IPS DF 19.7 (cell line): Measurements from ENCODE around the gene PLA2G4B.
A peak's percentile ranks its signal among the peaks of the same experiment; 100 is the strongest.

Source experiments
- DNase-seq: peaks from one replicate; pipeline ENCODE4 v3.0.0-alpha.2; 2013; ENCODE audit warnings: low read depth, low spot score

PLA2G4B gene

GRCh38 chr15:41849204-41849603, 10.6 kb downstream of the PLA2G4B start:
- no peak for DNase-seq

DNA sequence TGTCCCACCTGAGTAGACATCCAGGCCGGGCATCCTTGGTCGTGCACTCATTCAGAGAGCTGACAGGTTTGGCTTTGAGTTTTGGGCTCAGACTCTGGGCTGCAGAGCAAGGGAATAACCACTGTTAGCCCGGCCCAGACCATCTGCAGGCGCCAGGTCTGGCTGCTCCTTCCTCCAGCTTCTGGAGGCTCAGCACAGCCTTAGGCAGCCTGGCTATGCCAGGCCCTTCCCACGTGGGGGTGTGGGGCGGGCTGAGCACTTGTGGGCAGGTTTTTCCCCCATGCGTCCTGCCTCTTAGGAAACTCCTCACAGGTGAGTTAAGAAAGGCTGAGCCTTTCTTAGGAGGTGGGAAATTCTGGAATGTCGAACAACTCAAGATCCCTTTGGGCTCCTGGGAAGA, 11.2 kb downstream of the PLA2G4B start:
- no peak for DNase-seq

DNA sequence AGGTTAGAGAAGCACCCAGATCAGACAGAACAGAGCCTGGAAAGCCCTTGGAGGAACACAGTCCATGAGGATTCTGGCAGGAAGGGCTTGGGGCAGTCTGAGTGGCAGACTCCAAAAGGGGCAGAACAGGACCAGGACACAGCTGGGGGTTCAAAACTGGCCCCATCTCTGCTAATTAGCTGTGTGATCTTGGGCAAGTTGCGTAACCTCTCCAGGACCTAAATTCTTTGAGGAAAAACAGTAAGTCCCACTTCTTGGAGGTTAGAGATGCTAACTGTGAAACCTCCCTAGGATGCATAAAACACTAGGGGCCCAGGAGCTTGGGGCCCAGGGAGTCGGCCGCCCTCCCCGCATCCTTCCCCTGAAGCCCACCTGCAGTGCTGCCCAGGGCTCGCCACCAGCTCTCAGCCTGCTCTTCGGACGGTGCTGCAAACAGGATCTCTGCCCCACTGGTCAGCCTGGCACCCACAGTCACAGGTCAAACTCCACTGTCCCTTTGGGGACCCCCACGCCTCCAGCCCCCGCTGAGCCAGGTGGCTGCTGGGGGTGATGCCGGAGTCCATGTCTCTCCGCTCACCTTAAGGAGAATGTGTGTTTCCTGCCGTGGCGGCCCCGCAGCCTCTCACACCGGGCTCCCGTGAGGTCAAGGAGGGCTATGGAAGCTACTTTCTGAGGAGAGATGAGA, 12.0 kb downstream of the PLA2G4B start:
- DNase-seq = no peak

- no peak for DNase-seq
Observed at GRCh38 chr15:41851167-41851523, 12.5 kb downstream of the PLA2G4B start.

GRCh38 chr15:41851755-41852370, 13.2 kb downstream of the PLA2G4B start:
- no peak for DNase-seq

DNA sequence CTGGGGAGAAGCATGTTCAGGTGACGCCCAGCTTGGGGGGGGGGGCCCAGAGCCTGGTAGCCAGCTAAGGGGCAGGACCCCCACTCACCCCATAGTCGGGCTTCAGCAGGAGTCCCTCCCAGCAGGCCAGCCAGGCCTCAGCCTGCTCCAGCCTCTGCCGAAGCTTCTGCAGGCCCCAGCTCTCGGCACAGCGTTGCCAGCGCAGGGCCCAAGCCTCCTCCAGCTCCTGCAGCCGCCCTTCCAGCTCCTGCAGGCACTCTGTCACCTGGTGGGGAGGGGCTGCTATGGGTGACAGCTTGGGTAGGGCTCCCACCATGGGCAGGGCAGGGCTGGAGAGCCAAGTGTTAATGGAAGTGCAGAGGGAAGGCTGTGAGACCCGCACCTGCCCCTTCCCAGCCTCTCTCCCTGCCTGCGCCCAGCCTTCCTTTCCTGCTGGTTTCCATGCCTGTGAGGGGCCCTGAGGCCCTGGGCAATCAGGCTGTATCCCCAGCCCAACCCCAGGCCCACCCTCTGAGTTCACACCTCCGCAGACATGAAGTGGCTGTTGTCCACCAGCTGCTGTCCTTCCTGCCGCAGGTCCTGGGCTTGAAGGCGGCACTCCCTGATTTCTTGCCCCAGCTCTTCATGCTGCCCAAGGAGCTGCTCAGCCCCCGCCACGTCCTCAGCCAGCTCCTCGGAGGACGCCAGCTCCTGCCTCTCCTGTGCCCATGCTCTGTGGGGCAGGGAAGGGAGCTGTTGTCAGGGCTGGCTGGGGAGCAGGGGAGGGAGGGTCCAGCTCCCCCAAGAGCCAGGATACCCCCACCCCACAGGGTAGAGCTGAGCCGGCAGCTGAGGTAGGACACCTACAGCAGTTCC, 14.3 kb downstream of the PLA2G4B start:
- no peak for DNase-seq

DNA sequence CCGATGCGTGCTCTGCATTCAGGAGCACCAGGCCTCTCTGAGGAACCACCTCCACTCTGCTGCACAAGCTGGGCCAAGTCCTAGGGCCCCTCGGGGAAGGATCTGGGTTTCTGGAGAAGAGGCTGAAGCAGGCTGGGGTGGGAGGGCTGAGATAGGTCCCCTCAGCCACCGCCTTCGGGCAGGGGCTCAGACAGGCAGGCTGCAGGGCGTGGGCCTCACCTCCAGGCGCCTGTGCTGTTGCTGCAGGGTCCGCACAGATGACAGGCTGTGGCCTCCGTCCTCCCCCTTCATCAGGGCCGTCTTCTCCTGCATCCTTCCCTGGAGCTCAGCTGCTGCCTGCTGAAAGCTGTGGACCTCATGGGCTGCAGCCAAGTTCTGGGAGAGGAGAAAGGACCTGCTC, 15.2 kb downstream of the PLA2G4B start:
- no peak for DNase-seq

DNA sequence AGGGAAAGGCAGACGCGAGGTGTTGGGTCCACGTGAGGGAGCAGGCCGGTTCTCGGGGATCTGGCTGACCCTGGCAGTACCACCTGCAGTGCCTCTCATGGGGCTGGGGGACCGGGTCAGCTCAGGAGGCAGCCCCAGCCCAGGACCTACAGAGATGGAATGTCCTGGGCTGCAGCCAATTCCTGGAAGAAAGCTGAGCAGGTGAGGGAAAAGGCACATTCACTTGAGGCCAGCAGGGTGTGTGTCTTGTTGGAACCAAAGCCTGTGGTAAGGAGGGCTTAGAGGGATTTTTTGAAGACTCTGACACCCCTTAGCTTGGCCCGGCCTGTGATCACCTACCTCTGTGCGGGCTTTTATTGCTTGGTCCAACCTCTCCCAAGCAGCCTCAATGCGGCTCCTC, 15.8 kb downstream of the PLA2G4B start:
- DNase-seq = no peak

GRCh38 chr15:41855261-41855961, 16.8 kb downstream of the PLA2G4B start:
- DNase-seq = no peak

DNA sequence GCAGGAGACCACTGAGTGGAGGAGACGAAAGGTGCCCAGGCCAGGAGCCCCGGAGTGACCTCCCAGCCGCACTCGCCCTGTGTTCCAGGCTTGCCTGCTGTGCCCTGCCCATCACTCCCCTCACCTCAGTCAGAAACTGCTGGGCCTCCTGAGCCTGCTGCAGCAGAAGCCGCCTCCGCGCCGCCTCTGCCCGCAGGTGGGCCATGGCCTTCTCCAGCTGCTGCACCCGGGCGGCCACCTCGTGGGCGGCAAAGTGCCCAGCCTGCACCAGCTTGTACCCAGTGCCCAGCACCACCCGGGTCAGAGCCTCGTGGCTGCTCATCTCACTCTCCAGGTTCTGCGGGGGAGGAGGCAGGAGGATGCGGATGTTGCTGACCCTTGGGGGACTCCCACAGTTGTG, 17.6 kb downstream of the PLA2G4B start:
- no peak for DNase-seq

GRCh38 chr15:41856716-41857115, 18.1 kb downstream of the PLA2G4B start:
- DNase-seq = no peak

GRCh38 chr15:41857316-41857715, 18.7 kb downstream of the PLA2G4B start:
- DNase-seq = no peak

DNA sequence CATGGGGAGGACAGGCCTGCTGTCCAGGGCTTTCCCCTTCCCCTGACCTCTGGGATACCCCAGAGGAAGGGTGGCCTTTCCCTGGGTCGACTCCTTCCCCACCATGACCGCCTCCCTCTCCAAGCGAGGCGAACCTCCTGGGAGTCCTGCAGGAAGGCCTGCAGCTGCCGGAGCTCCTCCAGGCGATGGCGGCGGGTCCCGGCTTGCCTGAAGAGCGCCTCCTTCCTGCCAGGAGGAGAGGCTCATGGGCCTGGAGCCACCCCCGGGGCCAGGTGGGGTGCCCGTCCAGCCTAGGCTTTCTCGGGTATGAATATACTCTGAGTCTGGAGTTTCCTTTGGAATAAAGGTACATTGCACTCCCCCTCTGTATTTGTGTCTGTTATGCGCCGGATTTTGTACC, 20.1 kb downstream of the PLA2G4B start:
- DNase-seq = no peak

DNA sequence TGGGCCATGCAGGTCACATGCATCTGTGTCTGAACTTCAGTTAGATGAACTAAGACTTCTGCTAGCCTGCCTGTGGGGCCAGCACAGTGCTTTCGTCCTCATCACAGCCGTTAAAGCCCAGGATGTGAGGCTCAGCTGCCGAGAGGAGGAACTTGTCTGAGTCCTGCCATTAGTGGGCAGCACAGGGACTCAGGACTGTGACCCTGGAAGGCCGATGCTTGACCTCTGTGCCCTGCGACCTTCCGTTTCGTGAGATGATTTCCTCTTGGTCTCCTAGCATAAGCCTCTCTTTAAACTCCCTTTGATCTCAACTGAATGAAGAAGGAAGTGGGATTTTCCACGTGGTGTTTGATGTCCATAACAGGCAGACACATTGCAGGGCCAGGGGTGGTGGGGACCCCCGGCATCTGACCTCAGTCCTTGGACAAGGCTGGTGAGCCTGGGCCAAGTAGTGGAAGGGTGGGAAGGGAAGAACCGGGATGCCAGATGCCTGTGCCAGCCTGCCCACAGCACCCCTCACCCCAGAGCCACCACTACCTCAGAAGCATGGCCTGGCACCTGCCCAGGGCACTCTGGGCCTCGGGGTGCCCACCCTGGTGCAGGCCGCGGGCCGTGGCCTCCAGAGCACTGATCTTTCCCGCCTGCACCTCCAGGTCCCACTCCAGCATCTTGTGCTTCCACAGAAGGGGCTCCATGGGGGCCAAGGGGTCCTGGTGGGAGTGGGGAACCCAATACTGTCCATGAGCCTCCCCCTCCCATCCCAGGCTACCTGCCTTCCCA, 21.6 kb downstream of the PLA2G4B start:
- no peak for DNase-seq

GRCh38 chr15:41861736-41862356, 23.2 kb downstream of the PLA2G4B start:
- DNase-seq = no peak

GRCh38 chr15:41862515-41863116, 24.0 kb downstream of the PLA2G4B start:
- DNase-seq = peak; percentile 30

DNA sequence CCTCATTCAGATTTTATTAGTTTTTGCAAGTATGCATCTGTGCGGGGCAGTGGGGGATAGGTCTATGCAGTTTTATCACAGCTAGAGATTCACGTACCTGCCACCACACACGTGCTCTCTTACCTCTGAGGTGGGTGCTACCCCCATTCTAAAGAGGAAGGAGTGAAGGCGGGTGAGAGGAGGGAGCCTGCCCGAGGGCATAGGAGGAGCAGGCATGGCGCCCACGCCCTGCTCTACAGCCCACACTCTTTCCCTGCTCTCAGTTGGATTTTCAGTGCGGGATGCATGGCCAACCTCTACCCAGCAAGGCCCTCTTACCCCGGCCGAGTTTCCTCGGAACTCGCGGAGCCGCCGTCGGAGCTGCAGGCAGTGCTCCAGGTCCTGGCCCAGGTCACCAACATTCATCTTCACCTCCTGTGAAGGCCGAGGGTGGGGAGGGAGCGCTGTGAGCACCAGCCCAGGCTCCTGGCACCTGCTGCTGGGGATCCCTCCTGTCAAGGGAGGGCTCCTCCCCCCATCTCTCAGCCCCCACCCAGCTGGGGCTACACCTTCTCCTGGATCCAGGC, 26.9 kb downstream of the PLA2G4B start:
- no peak for DNase-seq

GRCh38 chr15:41866263-41866703, 27.6 kb downstream of the PLA2G4B start:
- no peak for DNase-seq

DNA sequence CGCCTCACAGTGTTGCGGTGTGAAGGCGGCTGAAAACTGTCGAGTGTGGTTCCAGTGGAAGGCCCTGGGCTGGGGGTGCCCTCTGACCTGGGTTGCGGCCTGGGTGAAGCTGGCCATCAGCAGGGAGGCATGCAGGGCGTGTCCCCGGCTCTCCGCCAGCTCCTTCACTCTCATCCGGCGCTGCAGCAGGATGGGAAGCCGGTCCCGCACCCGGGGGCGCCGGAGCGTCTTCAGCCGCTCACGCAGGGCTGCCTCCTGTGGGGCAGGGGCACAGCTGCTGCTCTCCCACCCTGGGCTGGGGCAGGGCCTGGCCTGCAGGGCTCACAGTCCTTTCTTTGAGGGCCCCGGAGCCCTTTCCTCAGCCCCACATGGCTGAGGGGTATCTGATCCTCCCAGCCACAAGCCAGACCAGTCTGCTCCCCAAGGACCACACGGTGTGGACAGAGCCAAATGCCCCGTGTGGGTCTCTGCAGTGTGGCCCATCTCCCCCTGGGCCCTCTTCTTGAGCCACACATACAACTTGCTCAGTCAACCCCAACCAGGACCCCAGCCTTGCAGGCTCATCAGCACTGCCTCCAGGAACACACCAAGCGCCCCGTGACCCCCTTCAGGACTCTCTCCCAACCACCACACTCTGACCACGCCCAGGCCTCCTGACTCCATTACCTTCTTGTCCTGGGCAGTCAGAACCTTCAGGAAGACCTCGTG, 28.4 kb downstream of the PLA2G4B start:
- DNase-seq = no peak
